VCaP (cell line): ENCODE measurements around the gene AKT3.

Experiments used
- H3K27ac ChIP-seq: fragments of 450-650 bp; 2 replicates; pipeline ENCODE4 v1.5.1; 2017
- TF ChIP-seq, protein P1 (sequence below): fragments of 450-650 bp; conservative IDR thresholded peaks from 2 replicates; pipeline ENCODE4 v1.5.1; 2017; ENCODE audit warnings: mild to moderate bottlenecking, moderate library complexity

The AKT3 gene

DNA sequence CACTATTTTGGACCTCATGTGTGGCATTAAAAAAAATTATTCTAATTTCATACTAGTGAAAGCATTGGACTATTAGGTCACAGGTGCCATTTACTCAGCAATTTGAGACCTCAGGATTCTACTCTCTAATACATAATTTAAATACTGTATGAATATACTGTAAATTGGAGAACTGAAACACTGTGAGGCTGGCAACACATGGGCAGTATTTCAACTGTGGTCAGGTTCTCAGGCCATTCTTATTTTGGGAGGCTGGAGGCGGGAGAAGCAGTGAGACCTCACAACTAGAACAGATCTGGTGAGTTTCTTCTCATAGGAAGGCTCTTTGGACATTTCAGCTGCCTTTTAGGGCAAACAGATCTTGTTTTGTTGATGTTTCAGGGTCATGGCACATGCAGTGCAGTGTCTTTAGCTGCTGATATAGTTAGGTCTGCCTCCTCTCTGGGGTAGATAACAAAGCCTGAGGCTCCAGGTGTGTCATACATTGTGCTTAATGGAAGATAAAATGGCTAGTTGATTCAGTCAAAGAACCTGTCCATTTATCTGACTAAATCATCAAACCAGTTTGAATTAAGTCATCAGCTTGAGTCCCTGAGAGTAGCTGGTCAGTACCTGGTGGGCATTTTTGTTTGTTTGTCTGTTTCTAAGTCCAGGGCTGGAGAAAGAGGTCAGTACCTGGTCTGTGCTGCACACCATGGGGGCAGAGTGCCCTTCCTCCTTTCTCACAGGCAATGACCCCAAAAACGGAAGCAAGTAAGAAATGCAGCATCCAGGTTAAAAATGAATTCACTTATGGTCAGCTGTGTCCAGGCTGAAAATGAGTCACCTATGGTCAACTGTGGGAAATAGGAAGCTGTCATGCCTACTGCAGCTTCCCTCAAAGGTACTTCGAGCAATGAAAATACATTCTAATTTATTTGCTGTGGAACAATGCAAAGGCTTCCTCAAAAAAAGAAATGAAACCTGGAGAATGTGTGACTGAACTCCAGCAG lies 378.0 kb downstream of the AKT3 start:
- no peak overlapping the region for H3K27ac ChIP-seq
- TF ChIP-seq, protein P1, sequence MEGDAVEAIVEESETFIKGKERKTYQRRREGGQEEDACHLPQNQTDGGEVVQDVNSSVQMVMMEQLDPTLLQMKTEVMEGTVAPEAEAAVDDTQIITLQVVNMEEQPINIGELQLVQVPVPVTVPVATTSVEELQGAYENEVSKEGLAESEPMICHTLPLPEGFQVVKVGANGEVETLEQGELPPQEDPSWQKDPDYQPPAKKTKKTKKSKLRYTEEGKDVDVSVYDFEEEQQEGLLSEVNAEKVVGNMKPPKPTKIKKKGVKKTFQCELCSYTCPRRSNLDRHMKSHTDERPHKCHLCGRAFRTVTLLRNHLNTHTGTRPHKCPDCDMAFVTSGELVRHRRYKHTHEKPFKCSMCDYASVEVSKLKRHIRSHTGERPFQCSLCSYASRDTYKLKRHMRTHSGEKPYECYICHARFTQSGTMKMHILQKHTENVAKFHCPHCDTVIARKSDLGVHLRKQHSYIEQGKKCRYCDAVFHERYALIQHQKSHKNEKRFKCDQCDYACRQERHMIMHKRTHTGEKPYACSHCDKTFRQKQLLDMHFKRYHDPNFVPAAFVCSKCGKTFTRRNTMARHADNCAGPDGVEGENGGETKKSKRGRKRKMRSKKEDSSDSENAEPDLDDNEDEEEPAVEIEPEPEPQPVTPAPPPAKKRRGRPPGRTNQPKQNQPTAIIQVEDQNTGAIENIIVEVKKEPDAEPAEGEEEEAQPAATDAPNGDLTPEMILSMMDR: no peak

DNA sequence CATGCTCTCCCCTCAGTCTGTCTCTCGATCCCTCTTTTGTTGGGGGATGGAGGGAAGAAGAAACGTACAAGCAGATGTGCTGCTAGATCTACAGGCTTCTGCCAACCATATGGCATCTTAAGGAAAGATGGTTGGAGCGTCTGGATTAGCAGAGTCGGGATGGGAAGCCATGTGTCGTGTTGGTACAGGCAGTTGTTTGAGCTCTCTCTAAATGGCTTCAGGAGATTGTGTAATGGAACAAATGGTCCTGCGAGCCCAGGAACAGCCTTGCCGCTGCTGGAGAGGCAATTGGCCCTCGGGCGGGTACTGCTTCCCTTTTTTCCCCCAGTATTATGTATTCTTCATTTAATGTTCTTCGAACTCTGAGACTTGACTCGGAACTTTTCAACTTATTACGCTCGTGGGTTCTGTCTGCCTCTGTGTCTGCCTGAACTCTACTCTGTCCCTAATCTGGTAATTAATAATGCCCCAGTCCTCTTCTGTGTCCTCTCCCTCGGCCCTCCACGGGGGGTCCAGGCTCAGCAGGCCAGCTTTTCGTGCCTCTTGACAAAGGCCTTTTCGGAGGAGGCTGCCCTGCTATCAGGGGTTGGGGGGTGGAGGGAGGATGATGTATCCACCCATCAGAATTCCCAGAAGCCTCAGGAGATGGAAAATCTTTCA lies 378.9 kb downstream of the AKT3 start:
- TF ChIP-seq, protein P1: no peak
- no peak overlapping the region for H3K27ac ChIP-seq

DNA sequence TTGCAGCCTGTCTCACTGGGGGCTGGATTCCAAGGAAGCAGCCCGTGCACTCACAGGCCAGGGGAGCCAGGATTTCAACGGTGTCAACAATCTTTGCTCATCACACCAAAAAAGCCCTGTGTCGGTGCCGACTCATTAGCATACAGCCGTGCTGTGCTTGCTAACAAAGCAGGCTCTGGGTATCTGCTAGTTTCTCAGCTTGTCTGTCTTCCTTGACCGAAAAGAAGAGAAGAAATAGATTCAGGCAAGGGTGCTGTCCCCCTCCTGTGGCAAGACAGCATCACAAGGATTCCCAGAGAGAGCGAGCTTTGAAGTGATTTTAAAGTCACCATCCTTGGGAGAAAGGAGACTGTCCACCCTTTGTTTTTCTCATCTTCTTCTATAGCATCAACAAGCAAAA lies 379.5 kb downstream of the AKT3 start:
- TF ChIP-seq, protein P1: no peak
- H3K27ac ChIP-seq: no peak overlapping the region

DNA sequence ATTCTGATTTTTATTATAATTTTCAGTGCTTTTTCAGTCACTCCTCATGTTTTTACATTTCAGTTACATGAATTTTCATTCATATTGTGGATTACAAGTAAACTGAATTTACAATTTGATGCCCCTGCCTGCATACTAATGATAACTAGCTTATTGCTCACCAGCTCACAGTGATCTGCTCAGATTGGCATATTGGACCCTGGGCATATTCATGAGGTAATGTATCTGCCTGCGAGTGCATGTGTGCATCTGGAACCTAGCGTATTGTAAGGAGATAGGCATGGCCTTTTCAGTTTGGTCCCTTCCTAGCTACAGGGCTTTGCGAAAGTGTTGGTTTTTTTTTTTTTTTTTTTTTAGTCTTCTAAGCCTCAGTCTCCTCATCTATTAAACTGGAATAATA lies 380.5 kb downstream of the AKT3 start:
- TF ChIP-seq, protein P1: no peak
- no peak overlapping the region for H3K27ac ChIP-seq

DNA sequence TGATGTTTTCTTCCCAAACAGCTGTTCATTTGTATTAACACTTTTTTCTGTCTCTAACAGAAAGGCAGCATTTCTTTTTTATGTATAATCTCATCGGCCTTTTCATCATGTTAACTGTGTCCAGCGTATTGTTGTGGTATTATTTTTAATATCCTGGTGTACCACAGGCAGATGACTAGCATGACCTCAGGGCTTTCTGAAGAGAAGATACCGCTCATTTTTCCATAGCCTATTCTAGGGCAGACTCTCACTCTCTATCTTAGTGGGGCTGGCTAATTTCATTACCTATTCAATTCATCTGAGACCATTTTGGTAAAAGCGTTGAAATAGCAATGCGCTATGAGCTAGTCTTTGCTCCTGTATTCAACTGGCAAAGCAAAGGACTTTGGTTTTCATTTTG lies 384.3 kb downstream of the AKT3 start:
- TF ChIP-seq, protein P1: no peak
- H3K27ac ChIP-seq: no peak overlapping the region

GRCh38 chr1:243465081-243465480 lies 385.0 kb downstream of the AKT3 start:
- TF ChIP-seq, protein P1: no peak
- H3K27ac ChIP-seq: no peak overlapping the region

DNA sequence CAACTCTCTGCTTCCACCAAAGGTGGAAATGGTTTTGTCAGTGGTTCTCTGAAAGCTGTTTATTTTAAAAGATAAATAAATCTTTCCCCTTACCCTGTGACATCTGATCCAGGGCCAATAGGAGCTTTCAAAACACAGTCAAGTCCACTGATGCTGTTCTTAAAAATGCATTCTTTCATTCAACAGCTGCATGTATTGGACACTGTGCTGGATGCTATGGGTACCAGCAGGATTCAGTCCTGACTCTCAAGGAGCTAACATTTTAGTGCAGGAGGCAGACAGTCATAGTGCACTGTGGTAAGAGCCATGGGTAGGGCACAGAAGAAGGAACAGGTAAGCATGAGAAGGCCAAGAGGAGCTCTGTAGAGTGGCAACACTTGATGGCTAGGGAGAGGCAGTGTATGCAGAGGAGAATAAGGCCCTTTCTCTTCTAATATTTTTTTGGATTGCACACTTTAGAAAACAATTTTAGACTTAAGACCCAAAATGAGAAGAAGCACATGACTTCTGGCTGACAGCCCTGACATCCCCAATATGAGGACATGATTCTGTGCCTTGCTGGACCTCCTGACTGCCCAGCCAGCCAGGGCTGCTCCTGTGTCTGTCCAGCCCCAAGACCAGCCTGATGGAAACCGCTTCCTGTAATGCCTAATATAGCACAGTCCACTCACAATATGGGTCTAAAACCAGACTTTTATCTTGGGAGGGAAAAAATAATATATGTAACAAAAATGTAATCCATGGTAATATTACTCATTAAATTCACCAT lies 386.9 kb downstream of the AKT3 start:
- no peak overlapping the region for H3K27ac ChIP-seq
- TF ChIP-seq, protein P1: no peak
